ENCODE data around the gene RGCC.

DNA sequence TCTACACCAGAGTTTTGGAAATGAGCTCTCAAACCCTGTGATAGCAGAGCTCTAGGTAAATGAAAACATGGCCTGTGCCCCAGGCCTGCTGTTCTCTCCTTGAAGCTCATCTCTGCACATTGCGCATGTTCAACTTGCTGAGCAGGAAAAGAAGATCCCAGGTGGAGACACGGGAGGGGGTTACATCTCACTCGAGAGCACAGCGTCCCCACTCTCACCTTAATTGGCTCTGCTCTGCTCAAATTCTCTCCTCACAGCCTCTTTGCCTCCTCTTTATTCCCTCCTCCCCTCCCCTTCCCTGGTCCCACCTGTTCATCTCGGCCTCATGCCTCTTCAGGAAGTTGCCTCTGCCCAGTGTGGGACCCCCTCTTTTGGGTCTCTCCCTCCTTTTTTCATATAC lies 44.7 kb downstream of the RGCC start:
- TF ChIP-seq, protein P1, sequence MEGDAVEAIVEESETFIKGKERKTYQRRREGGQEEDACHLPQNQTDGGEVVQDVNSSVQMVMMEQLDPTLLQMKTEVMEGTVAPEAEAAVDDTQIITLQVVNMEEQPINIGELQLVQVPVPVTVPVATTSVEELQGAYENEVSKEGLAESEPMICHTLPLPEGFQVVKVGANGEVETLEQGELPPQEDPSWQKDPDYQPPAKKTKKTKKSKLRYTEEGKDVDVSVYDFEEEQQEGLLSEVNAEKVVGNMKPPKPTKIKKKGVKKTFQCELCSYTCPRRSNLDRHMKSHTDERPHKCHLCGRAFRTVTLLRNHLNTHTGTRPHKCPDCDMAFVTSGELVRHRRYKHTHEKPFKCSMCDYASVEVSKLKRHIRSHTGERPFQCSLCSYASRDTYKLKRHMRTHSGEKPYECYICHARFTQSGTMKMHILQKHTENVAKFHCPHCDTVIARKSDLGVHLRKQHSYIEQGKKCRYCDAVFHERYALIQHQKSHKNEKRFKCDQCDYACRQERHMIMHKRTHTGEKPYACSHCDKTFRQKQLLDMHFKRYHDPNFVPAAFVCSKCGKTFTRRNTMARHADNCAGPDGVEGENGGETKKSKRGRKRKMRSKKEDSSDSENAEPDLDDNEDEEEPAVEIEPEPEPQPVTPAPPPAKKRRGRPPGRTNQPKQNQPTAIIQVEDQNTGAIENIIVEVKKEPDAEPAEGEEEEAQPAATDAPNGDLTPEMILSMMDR (IDR thresholded peaks at IDR 0.05): no peak
- TF ChIP-seq POLR2A (IDR thresholded peaks at IDR 0.05): no peak

Data from stomach (tissue), 4 donors.